ENCODE measurements around the gene SFI1. TPM values are rescaled to one million over a fixed set of nuclear protein-coding genes. Genes with fewer than 3 reads are reported as not detected.

SFI1 gene
- total RNA-seq, 2 experiments from 2014 or later = 281 to 291 TPM

DNA sequence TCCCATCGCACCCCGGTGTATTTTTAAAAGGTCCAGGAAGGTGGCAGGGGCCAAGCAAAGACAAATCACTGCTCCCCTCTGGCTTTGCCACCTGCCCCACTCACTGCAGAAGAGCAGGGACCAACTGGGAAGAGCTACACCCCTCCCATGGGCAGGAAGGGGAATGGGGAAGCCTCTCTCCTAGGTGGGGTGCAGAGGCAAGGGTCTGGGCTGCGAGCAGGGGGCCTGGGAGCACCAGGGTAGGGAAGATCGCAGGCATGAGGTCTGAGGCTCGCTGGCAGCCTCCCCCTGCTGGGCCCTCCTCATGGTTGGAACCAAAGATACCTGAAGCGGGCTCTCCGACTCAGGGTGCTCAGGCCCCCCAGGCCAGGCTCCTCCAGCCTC is 128.9 kb downstream of the SFI1 start:
- intact Hi-C loops (cut with DNase I, micrococcal nuclease) = no loop called here
- H3K4me3 Mint-ChIP-seq = no peak overlapping the region
- Histone ChIP-seq H3K27ac (ENCODE audit: low read depth in 1 of 2, low read length in 2 of 2) (peak overlapping the region in 1 of 2 donors; percentile 30), H3K9me3 (ENCODE audit: control insufficient read depth in 1 of 2, insufficient read depth in 1 of 2, low read length in 2 of 2) (no peaks in the 10 kb centered on the region), H3K36me3 (ENCODE audit: insufficient read depth, low read length) (peaks cover 28% of the 10 kb centered on the region), H3K4me3 (ENCODE audit: low read length) (no peak overlapping the region), H3K27me3 (ENCODE audit: control insufficient read depth in 1 of 2, insufficient read depth in 2 of 2, low read length in 2 of 2) (no peaks in the 10 kb centered on the region), H3K4me1 (ENCODE audit: insufficient read depth, low read length) (peaks cover 51% of the 10 kb centered on the region)
- ChIA-PET CTCF (no interaction called here), POLR2A (interaction anchor here (1.0 to 1.2 kb wide), 2 partner anchors 37 to 165 kb away, joined by 4 read pairs; no protein-coding TSS in a partner anchor)
- H3K9me3 Mint-ChIP-seq = no peaks in the 10 kb centered on the region
- peaks cover 30% of the 10 kb centered on the region for H3K4me1 Mint-ChIP-seq (ENCODE audit: low read depth)
- TF ChIP-seq, protein P1, sequence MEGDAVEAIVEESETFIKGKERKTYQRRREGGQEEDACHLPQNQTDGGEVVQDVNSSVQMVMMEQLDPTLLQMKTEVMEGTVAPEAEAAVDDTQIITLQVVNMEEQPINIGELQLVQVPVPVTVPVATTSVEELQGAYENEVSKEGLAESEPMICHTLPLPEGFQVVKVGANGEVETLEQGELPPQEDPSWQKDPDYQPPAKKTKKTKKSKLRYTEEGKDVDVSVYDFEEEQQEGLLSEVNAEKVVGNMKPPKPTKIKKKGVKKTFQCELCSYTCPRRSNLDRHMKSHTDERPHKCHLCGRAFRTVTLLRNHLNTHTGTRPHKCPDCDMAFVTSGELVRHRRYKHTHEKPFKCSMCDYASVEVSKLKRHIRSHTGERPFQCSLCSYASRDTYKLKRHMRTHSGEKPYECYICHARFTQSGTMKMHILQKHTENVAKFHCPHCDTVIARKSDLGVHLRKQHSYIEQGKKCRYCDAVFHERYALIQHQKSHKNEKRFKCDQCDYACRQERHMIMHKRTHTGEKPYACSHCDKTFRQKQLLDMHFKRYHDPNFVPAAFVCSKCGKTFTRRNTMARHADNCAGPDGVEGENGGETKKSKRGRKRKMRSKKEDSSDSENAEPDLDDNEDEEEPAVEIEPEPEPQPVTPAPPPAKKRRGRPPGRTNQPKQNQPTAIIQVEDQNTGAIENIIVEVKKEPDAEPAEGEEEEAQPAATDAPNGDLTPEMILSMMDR (IDR thresholded peaks at IDR 0.05) = no peak
- ATAC-seq (ENCODE audit: poor library complexity) = no peak
- no peaks in the 10 kb centered on the region for H3K27me3 Mint-ChIP-seq
- H3K36me3 Mint-ChIP-seq (ENCODE audit: low read depth) = peaks cover 17% of the 10 kb centered on the region
- no peak for DNase-seq
- peak overlapping the region; percentile 64 for H3K27ac Mint-ChIP-seq

DNA sequence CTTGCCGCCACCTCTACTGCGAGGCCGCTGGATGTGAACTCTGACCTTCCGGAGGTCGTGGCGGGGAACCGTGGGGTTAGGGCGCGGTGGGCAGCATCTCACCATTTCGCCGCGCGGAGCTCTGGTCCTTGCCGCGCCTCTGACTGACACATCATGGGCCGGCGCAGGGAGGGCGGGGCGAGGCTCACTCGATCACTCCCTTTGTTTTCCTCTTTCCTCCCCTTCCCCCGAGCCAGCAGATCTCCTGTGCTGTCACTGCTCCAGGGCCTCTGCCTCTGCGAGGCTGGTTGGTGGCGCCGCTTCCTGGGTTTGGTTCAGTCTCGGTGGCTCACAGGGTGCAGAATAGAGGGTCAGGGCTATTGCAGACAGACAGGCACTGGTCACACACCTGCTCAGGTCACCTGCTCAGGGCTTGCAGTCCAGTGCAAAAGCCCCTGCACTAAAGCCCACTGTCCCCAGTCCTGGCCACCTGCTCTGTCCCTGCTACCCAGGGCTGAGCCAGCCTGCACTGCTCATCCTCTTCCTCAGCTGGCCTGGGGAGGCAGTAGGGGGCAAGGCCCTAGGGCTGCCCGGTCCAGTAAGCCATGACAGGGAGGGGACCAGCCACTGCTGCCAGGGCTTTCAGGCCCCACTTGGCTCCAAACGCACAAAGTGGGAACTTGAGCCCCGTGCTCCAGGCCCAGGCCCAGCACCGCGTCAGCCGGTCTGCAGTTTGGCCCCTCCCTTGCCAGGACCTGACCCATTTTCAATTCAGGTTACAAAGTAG is 129.5 kb downstream of the SFI1 start:
- no peaks in the 10 kb centered on the region for H3K9me3 ChIP-seq (ENCODE audit: control insufficient read depth in 1 of 2, insufficient read depth in 1 of 2, low read length in 2 of 2)
- ChIA-PET POLR2A (interaction anchor here (1.0 kb wide), 1 partner anchor 166 kb away, joined by 4 read pairs; no protein-coding TSS in a partner anchor), CTCF (no interaction called here)
- peaks cover 56% of the 10 kb centered on the region for H3K4me1 ChIP-seq (ENCODE audit: insufficient read depth, low read length)
- peaks cover 11% of the 10 kb centered on the region for H3K36me3 Mint-ChIP-seq (ENCODE audit: low read depth)
- peak in 1 of 14 experiments; percentile 18 for DNase-seq
- H3K36me3 ChIP-seq (ENCODE audit: insufficient read depth, low read length) = peaks cover 22% of the 10 kb centered on the region
- H3K4me3 ChIP-seq (ENCODE audit: low read length) = no peak overlapping the region
- H3K4me3 Mint-ChIP-seq = no peak overlapping the region
- H3K27ac ChIP-seq (ENCODE audit: low read depth in 1 of 2, low read length in 2 of 2) = peak overlapping the region in 1 of 2 donors; percentile 6
- peak overlapping the region; percentile 42 for H3K27ac Mint-ChIP-seq
- no peak for ATAC-seq (ENCODE audit: poor library complexity)
- no peaks in the 10 kb centered on the region for H3K27me3 ChIP-seq (ENCODE audit: control insufficient read depth in 1 of 2, insufficient read depth in 2 of 2, low read length in 2 of 2)
- TF ChIP-seq, protein P1 (IDR thresholded peaks at IDR 0.05) = no peak
- H3K4me1 Mint-ChIP-seq (ENCODE audit: low read depth) = peaks cover 34% of the 10 kb centered on the region
- H3K27me3 Mint-ChIP-seq = no peaks in the 10 kb centered on the region
- no peaks in the 10 kb centered on the region for H3K9me3 Mint-ChIP-seq
- intact Hi-C loops (cut with DNase I, micrococcal nuclease) = no loop called here

DNA sequence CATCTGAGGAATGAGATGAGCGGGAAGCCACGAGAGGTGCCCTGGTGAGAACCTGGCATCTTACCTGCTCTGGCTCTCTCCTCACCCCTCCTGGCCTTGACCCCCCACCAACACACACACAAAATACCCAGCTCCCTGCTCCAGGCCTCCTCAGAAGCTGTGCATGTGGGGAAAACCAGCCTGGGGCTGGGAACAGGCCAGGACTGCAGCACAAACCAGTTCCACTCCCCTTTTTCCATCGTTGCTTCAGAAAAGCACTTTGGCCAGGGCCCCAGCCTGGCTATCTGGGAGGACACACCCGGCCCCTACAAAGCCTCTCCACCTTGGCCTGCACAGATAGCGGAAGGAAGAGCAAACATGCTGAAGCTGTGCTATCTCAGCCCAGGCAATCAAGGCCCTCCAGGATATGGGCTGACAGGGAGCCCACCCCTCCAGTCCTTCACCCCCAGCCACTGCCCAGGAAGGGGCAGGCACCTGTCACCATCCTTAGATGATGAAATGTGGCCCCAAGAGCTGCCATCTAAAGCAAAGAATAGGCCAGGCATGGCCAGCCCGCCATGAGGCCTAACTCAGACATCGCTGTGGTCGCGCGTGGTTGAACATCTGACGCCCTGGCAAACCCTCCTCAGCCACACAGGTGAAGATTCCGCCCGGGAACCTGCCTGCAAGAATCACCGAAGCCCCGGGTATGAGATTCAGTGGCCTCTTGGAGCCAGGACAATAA is 130.3 kb downstream of the SFI1 start:
- H3K4me3 ChIP-seq (ENCODE audit: low read length) = no peak overlapping the region
- ChIA-PET POLR2A (no interaction called here), CTCF (no interaction called here)
- Mint-ChIP-seq H3K4me3 (peak overlapping the region; percentile 25), H3K27me3 (no peaks in the 10 kb centered on the region), H3K4me1 (ENCODE audit: low read depth) (peaks cover 40% of the 10 kb centered on the region), H3K36me3 (ENCODE audit: low read depth) (peaks cover 7% of the 10 kb centered on the region), H3K9me3 (no peaks in the 10 kb centered on the region), H3K27ac (peak overlapping the region; percentile 94)
- H3K36me3 ChIP-seq (ENCODE audit: insufficient read depth, low read length) = peaks cover 17% of the 10 kb centered on the region
- intact Hi-C loops (cut with DNase I, micrococcal nuclease) = no loop called here
- TF ChIP-seq, protein P1 (IDR thresholded peaks at IDR 0.05) = no peak
- no peaks in the 10 kb centered on the region for H3K27me3 ChIP-seq (ENCODE audit: control insufficient read depth in 1 of 2, insufficient read depth in 2 of 2, low read length in 2 of 2)
- ATAC-seq (ENCODE audit: poor library complexity) = no peak
- H3K27ac ChIP-seq (ENCODE audit: low read depth in 1 of 2, low read length in 2 of 2) = peak overlapping the region; percentile 7 to 32
- peaks cover 64% of the 10 kb centered on the region for H3K4me1 ChIP-seq (ENCODE audit: insufficient read depth, low read length)
- peak in 1 of 14 experiments; percentile 14 for DNase-seq
- no peaks in the 10 kb centered on the region for H3K9me3 ChIP-seq (ENCODE audit: control insufficient read depth in 1 of 2, insufficient read depth in 1 of 2, low read length in 2 of 2)

Measured in CD4-positive, alpha-beta T cell (primary cell).